Activated T-helper 1 cell treated with anti-CD3 and anti-CD28 coated beads, Interleukin-12 subunit alpha, Interleukin-12 subunit beta, Interleukin-2, Interleukin-4 antibody, amounts not matched to agents 30 ng/mL and 10 ng/mL and 1 ng/mL, durations not matched to agents 14 hours and 24 hours and 36 hours (primary cell): Measurements from ENCODE around the gene BLOC1S4. TPM values are rescaled to one million over a fixed set of nuclear protein-coding genes. Genes with fewer than 3 reads are reported as not detected.

ENCODE experiments used
- DNase-seq: peaks from one replicate; pipeline ENCODE4 v3.0.0; 2021; ENCODE audit warnings: low spot score
- H3K27ac Mint-ChIP-seq: one replicate; pipeline ENCODE4 v1.8.0; 2021; ENCODE audit warnings: mild to moderate bottlenecking, mixed read lengths
- H3K27me3 Mint-ChIP-seq: one replicate; pipeline ENCODE4 v1.8.0; 2022; ENCODE audit warnings: mild to moderate bottlenecking, moderate library complexity, mixed read lengths; ENCODE audit not compliant: insufficient read depth
- H3K36me3 Mint-ChIP-seq: one replicate; pipeline ENCODE4 v1.8.0; 2021; ENCODE audit warnings: low read depth, mixed read lengths
- H3K4me1 Mint-ChIP-seq: one replicate; pipeline ENCODE4 v1.8.0; 2021; ENCODE audit warnings: low read depth, mixed read lengths
- H3K4me3 Mint-ChIP-seq: one replicate; pipeline ENCODE4 v1.8.0; 2021; ENCODE audit warnings: mild to moderate bottlenecking, moderate library complexity, mixed read lengths
- H3K9me3 Mint-ChIP-seq: one replicate; pipeline ENCODE4 v1.8.0; 2021; ENCODE audit warnings: mixed read lengths
- intact Hi-C: fragments of 100-400 bp; cut with micrococcal nuclease; formaldehyde crosslinking; loops from one replicate; pipeline ENCODE4 v1.15.1; 2024
- total RNA-seq: library from RNA; stranded (reverse); gene quantifications from 2 replicates; pipeline ENCODE4 v1.2.3, GENCODE V29; 2022

The BLOC1S4 gene
- total RNA-seq, 1 donor from 2014 or later, result 21.5 TPM

GRCh38 chr4:6681191-6681590 is 34.8 kb upstream of the BLOC1S4 start:
- Mint-ChIP-seq H3K27ac (no peak overlapping the region), H3K4me3 (no peak overlapping the region), H3K4me1 (peaks cover 32% of the 10 kb centered on the region), H3K9me3 (no peaks in the 10 kb centered on the region), H3K36me3 (peaks cover 37% of the 10 kb centered on the region), H3K27me3 (no peaks in the 10 kb centered on the region)
- intact Hi-C loops, result no loop called here
- DNase-seq, result no peak

GRCh38 chr4:6682862-6683590 is 32.9 kb upstream of the BLOC1S4 start:
- Mint-ChIP-seq H3K27ac (no peak overlapping the region), H3K36me3 (peaks cover 28% of the 10 kb centered on the region), H3K9me3 (no peaks in the 10 kb centered on the region), H3K4me1 (peaks cover 34% of the 10 kb centered on the region), H3K27me3 (no peaks in the 10 kb centered on the region), H3K4me3 (no peak overlapping the region)
- no peak for DNase-seq
- intact Hi-C loops, result no loop called here

- H3K4me3 Mint-ChIP-seq, result no peak overlapping the region
- peaks cover 17% of the 10 kb centered on the region for H3K36me3 Mint-ChIP-seq
- H3K27ac Mint-ChIP-seq, result no peak overlapping the region
- H3K9me3 Mint-ChIP-seq, result no peaks in the 10 kb centered on the region
- H3K27me3 Mint-ChIP-seq, result no peaks in the 10 kb centered on the region
- DNase-seq, result no peak
- H3K4me1 Mint-ChIP-seq, result peaks cover 44% of the 10 kb centered on the region
- intact Hi-C loops, result no loop called here
Measured at GRCh38 chr4:6684656-6685055, 31.3 kb upstream of the BLOC1S4 start.

- DNase-seq, result no peak
- H3K4me3 Mint-ChIP-seq, result no peak overlapping the region
- H3K4me1 Mint-ChIP-seq, result peaks cover 60% of the 10 kb centered on the region
- no peaks in the 10 kb centered on the region for H3K27me3 Mint-ChIP-seq
- no peaks in the 10 kb centered on the region for H3K9me3 Mint-ChIP-seq
- intact Hi-C loops, result no loop called here
- H3K27ac Mint-ChIP-seq, result no peak overlapping the region
- H3K36me3 Mint-ChIP-seq, result peaks cover 10% of the 10 kb centered on the region
Measured at GRCh38 chr4:6686104-6686787, 29.7 kb upstream of the BLOC1S4 start.

DNA sequence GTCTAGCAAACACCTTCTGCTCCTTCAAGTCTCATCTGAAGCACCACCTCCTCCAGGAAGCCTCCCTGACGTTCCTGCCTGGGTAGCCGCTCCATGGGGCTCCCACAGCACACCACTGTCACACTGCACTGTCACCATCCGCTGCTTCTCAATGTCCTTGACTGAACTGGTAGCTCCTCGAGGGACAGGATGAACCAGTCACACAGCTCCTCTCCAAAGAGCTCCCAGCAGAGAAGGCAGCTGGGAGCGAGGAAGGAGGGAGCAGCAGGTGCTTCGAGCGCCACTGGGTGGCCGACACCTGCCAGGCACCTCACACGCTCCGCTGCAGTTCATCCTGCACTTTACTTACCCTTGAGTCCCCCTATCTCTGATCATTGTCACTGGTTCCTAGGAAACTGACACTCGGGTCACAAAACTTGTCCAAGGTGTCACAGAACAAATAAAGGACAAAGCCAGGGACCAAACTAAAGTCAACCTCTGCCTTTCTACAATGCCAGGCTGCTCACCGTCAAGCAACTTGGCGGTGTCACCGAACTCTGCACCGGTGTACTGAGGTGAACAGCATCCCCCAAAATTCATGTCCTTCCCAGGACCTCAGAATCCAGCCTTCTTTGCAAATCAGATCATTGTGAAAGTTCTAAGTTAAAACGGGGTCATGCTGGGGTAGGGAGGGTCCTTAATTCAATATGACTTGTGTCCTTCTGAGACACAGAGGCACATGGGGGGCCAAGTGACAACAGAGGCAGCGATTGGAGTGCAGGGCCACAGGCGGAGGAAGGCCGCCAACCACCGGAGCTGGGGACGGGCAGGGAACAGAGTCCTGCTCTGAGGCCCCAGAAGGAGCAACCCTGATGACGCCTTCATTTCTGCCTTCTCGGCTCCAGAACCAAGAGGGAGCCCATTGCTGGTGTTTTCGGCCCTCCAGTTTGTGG is 27.8 kb upstream of the BLOC1S4 start:
- Mint-ChIP-seq H3K4me1 (peaks cover 72% of the 10 kb centered on the region), H3K9me3 (no peaks in the 10 kb centered on the region), H3K27ac (peak overlapping the region; percentile 96), H3K27me3 (no peaks in the 10 kb centered on the region), H3K36me3 (peaks cover 7% of the 10 kb centered on the region), H3K4me3 (peak overlapping the region; percentile 83)
- intact Hi-C loops, result loop anchor here (1.0 kb wide), 1 partner anchor 8 kb away; no protein-coding TSS in a partner anchor
- DNase-seq, result no peak

GRCh38 chr4:6688879-6689505 is 27.0 kb upstream of the BLOC1S4 start:
- DNase-seq, result peak; percentile 70
- H3K27me3 Mint-ChIP-seq, result no peaks in the 10 kb centered on the region
- no peaks in the 10 kb centered on the region for H3K9me3 Mint-ChIP-seq
- H3K27ac Mint-ChIP-seq, result peak overlapping the region; percentile 96
- H3K36me3 Mint-ChIP-seq, result peaks cover 7% of the 10 kb centered on the region
- peak overlapping the region; percentile 83 for H3K4me3 Mint-ChIP-seq
- intact Hi-C loops, result loop anchor here (1.0 kb wide), 4 partner anchors 7 to 49 kb away; partner anchors contain the start of genes MRFAP1 and MRFAP1L1
- peaks cover 80% of the 10 kb centered on the region for H3K4me1 Mint-ChIP-seq

GRCh38 chr4:6689506-6689960 is 26.4 kb upstream of the BLOC1S4 start:
- H3K9me3 Mint-ChIP-seq, result no peaks in the 10 kb centered on the region

GRCh38 chr4:6692379-6692778 is 23.6 kb upstream of the BLOC1S4 start:
- H3K9me3 Mint-ChIP-seq, result no peaks in the 10 kb centered on the region
- no peak for DNase-seq
- peaks cover 87% of the 10 kb centered on the region for H3K4me1 Mint-ChIP-seq
- intact Hi-C loops, result no loop called here
- H3K27me3 Mint-ChIP-seq, result no peaks in the 10 kb centered on the region
- no peak overlapping the region for H3K4me3 Mint-ChIP-seq
- peaks cover 2% of the 10 kb centered on the region for H3K36me3 Mint-ChIP-seq
- peak overlapping the region; percentile 62 for H3K27ac Mint-ChIP-seq

More at GRCh38 chr4:6689506-6689960, 26.4 kb upstream of the BLOC1S4 start:
- Mint-ChIP-seq H3K4me1 (peaks cover 83% of the 10 kb centered on the region), H3K36me3 (peaks cover 7% of the 10 kb centered on the region), H3K27me3 (no peaks in the 10 kb centered on the region), H3K4me3 (peak overlapping the region; percentile 83), H3K27ac (peak overlapping the region; percentile 96)
- no peak for DNase-seq
- intact Hi-C loops, result loop anchor here (1.0 kb wide), 3 partner anchors 15 to 49 kb away; partner anchors contain the start of genes MRFAP1 and MRFAP1L1

DNA sequence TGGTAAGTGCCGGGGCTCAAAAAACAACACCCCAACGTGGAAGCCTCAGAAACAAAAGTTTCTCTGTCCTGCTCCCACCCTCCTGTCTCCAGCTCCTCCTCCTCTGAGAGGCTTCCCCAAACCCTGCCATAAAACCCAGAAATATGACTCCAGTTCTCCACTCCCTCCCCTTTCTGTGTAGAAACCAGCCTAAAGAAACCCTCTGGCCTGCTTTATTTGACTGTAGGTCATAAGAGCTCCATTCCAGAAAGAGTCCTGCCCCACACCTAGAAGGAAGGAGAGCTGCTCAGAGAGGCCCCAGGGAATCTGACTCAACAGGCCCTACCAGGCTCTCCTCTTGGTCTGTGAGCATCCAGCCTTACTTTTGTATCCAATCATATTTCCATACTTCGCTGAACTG is 23.2 kb upstream of the BLOC1S4 start:
- Mint-ChIP-seq H3K4me1 (peaks cover 83% of the 10 kb centered on the region), H3K27ac (peak overlapping the region; percentile 64), H3K27me3 (no peaks in the 10 kb centered on the region), H3K4me3 (no peak overlapping the region), H3K9me3 (no peaks in the 10 kb centered on the region), H3K36me3 (peaks cover 2% of the 10 kb centered on the region)
- intact Hi-C loops, result no loop called here
- no peak for DNase-seq

DNA sequence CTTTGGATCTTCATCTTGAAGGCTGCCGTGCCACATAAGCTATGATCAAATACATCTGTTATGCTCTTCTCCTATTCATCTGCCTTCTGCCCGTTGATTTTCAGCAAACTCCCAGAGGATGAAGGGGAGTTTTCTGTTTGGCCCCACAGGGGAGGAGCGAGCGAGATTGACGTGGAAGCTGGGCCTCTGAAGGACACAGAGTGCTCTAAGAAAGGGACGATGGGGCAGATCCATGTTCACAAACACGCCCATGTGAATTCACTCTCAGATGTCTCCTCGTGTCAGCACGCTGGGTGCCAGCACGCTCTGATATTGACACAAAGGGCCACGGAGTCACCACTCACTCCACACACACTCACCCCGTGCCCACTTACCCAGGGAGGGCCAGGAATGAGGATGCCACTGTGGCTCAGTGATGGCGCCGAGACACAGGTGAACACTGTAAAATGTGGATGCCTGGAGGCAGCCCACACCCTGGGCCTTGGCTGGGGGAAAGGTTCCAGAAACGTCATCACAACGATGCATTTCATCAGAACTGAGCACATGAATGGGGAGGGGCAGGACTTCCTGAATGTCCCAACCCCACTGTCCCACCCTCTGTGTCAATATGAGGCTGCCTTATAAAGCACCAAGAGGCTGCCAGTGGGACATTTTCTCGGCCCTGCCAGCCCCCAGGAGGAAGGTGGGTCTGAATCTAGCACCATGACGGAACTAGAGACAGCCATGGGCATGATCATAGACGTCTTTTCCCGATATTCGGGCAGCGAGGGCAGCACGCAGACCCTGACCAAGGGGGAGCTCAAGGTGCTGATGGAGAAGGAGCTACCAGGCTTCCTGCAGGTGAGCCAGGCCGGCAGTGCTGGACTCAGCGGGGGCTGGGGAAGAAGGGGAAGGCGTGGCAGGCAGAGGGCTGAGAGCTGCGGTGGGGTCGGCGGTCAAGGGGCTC is 22.5 kb upstream of the BLOC1S4 start, which contains the start of gene S100P:
S100P (plus strand) TSS at position 648 of the 946 bp plus-strand sequence; CDS start at position 703, 55 bp downstream.
- Mint-ChIP-seq H3K27me3 (no peaks in the 10 kb centered on the region), H3K27ac (peak within 1 kb of the TSS; percentile 94), H3K36me3 (peaks cover 2% of the 10 kb centered on the region), H3K9me3 (no peaks in the 10 kb centered on the region), H3K4me3 (peak within 1 kb of the TSS; percentile 60), H3K4me1 (peaks cover 83% of the 10 kb centered on the region)
- intact Hi-C loops, result no loop called here
- DNase-seq, result no peak

DNA sequence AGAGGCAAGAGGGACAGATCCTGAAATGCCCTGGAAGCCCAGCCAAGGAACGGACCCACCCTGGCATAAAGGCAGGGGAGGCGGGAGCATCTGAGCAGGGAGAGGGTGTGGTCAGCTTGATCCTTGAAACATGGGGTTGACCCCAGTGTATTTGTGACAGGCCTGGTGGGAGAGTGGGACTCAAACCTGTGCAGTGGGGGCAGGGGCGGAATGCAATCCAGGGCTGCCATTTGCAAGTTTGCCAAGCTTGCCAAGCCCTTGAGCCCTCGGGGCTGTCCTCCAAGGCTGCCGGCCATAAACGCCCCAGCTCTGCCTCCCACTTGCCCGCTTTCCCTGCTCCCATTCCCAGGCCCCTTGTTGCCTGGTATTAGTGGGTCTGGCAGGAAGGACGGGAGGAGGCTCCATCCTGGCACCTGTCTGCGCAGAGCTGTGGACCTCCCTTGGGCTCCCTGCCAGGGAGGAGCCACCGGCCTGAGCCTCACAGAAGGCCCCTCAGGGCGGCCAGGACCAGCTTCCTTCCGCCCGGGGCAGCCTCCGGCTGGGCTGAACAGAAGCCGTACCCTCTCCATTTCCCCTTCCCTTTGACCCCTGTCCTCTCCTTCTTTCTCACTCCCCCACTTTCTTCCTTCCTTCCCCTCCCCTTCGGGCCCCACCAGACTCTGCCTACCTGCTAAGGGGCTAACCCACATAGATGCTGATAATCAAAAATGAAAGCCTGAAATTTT is 21.6 kb upstream of the BLOC1S4 start:
- H3K27me3 Mint-ChIP-seq, result no peaks in the 10 kb centered on the region
- peak overlapping the region; percentile 94 for H3K27ac Mint-ChIP-seq
- H3K4me3 Mint-ChIP-seq, result peak overlapping the region; percentile 60
- H3K36me3 Mint-ChIP-seq, result peaks cover 2% of the 10 kb centered on the region
- no peaks in the 10 kb centered on the region for H3K9me3 Mint-ChIP-seq
- no peak for DNase-seq
- peaks cover 80% of the 10 kb centered on the region for H3K4me1 Mint-ChIP-seq
- intact Hi-C loops, result no loop called here
